ENCODE data around the gene CYFIP2. TPM values are rescaled to one million over a fixed set of nuclear protein-coding genes. Genes with fewer than 3 reads are reported as not detected.

Gene CYFIP2
- polyA plus RNA-seq, 1 donor from 2014 or later = 59.7 TPM

DNA sequence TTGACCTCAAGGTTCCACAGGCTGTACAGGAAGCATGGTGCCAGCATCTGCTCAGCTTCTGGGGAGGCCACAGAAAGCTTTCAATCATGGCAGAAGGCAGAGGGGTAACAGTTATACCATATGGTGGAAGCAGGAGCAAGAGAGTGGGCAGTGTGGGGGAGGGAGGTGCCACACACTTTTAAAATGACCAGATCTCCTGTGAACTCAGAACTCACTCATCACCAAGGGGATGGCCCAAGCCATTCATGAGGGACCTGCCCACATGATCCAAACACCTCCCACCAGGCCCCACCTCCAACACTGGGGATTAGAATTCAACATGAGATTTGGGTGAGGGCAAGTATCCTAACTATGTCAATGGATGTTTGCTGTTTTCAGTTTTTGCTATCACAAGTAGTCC is 16.2 kb downstream of the CYFIP2 start:
- Histone ChIP-seq H3K79me2 (replicated peaks; ENCODE audit: insufficient read depth, low read length) (peaks cover 52% of the 10 kb centered on the region), H3K9me3 (ENCODE audit: low read length) (no peaks in the 10 kb centered on the region)
- TF ChIP-seq MXI1 (conservative IDR thresholded peaks at IDR 0.05; ENCODE audit: poor library complexity, severe bottlenecking) = no peak
- TF ChIP-seq RAD21 (conservative IDR thresholded peaks at IDR 0.05) = no peak
- TF ChIP-seq POLR2AphosphoS5 (IDR thresholded peaks at IDR 0.05) = no peak
- TF ChIP-seq EZH2 (IDR thresholded peaks at IDR 0.05; ENCODE audit: borderline replicate concordance, insufficient read depth, low read length, poor library complexity, severe bottlenecking) = no peak
- TF ChIP-seq SMC3 (conservative IDR thresholded peaks at IDR 0.05; ENCODE audit: poor library complexity) = no peak
- no peak for TF ChIP-seq REST (IDR thresholded peaks at IDR 0.05; ENCODE audit: borderline replicate concordance)
- TF ChIP-seq TAF1 (IDR thresholded peaks at IDR 0.05; ENCODE audit: low read depth) = no peak
- TF ChIP-seq EP300 (conservative IDR thresholded peaks at IDR 0.05; ENCODE audit: poor library complexity, severe bottlenecking) = no peak

DNA sequence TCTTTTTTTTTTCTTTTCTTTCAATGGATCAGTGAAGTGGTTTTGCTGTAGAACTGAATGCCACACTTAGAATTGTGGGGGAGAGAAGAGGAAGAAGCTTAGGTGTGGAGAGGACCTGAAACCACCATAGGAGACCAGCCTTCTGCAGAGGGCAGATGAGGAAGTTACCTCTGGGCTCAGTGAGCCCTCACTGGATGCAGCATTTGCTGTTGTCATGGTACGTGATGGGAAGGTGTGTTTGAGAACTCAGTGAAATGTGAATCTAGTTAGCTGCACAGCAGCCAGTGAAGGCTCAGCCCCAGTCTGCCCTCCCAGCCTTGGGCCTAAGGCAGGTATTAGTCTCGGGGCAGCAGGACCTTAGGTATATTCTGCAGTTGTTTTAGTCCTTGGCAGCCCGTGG is 17.5 kb downstream of the CYFIP2 start:
- no peaks in the 10 kb centered on the region for H3K27me3 ChIP-seq (ENCODE audit: insufficient read depth, low read depth, low read length)
- peaks cover 6% of the 10 kb centered on the region for H3K36me3 ChIP-seq (ENCODE audit: insufficient read depth, low read length)
- no peak overlapping the region for H3K9ac ChIP-seq (ENCODE audit: low read length)
- H3K79me2 ChIP-seq (replicated peaks; ENCODE audit: insufficient read depth, low read length) = peaks cover 43% of the 10 kb centered on the region
- no peak overlapping the region for H3K4me2 ChIP-seq (ENCODE audit: low read length)
- no peaks in the 10 kb centered on the region for H3K9me3 ChIP-seq (ENCODE audit: low read length)
- no peak overlapping the region for H3K27ac ChIP-seq (ENCODE audit: low read length)
- no peaks in the 10 kb centered on the region for H3F3A ChIP-seq (ENCODE audit: insufficient read depth, low read length, poor library complexity, severe bottlenecking)
- H3K4me3 ChIP-seq (ENCODE audit: low read length) = no peak overlapping the region
- no peaks in the 10 kb centered on the region for H3K9me2 ChIP-seq (ENCODE audit: insufficient read depth, low read length)
- TF ChIP-seq, protein P1, sequence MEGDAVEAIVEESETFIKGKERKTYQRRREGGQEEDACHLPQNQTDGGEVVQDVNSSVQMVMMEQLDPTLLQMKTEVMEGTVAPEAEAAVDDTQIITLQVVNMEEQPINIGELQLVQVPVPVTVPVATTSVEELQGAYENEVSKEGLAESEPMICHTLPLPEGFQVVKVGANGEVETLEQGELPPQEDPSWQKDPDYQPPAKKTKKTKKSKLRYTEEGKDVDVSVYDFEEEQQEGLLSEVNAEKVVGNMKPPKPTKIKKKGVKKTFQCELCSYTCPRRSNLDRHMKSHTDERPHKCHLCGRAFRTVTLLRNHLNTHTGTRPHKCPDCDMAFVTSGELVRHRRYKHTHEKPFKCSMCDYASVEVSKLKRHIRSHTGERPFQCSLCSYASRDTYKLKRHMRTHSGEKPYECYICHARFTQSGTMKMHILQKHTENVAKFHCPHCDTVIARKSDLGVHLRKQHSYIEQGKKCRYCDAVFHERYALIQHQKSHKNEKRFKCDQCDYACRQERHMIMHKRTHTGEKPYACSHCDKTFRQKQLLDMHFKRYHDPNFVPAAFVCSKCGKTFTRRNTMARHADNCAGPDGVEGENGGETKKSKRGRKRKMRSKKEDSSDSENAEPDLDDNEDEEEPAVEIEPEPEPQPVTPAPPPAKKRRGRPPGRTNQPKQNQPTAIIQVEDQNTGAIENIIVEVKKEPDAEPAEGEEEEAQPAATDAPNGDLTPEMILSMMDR (IDR thresholded peaks at IDR 0.05; ENCODE audit: poor library complexity, severe bottlenecking) = no peak
- no peak for TF ChIP-seq SMC3 (conservative IDR thresholded peaks at IDR 0.05; ENCODE audit: poor library complexity)
- TF ChIP-seq RAD21 (conservative IDR thresholded peaks at IDR 0.05) = no peak
- TF ChIP-seq EP300 (conservative IDR thresholded peaks at IDR 0.05; ENCODE audit: poor library complexity, severe bottlenecking) = no peak
- no peak for TF ChIP-seq POLR2AphosphoS5 (IDR thresholded peaks at IDR 0.05)
- no peak for TF ChIP-seq REST (IDR thresholded peaks at IDR 0.05; ENCODE audit: borderline replicate concordance)
- TF ChIP-seq MXI1 (conservative IDR thresholded peaks at IDR 0.05; ENCODE audit: poor library complexity, severe bottlenecking) = no peak
- TF ChIP-seq EZH2 (IDR thresholded peaks at IDR 0.05; ENCODE audit: borderline replicate concordance, insufficient read depth, low read length, poor library complexity, severe bottlenecking) = no peak
- TF ChIP-seq TAF1 (IDR thresholded peaks at IDR 0.05; ENCODE audit: low read depth) = no peak
- H2AFZ ChIP-seq (ENCODE audit: low read depth, low read length) = no peak overlapping the region
- no peaks in the 10 kb centered on the region for H4K20me1 ChIP-seq (ENCODE audit: insufficient read depth)

More for the DNA sequence above, 16.2 kb downstream of the CYFIP2 start:
- no peak overlapping the region for H3K4me2 ChIP-seq (ENCODE audit: low read length)
- H3K9me2 ChIP-seq (ENCODE audit: insufficient read depth, low read length) = no peaks in the 10 kb centered on the region
- H2AFZ ChIP-seq (ENCODE audit: low read depth, low read length) = no peak overlapping the region
- no peaks in the 10 kb centered on the region for H3F3A ChIP-seq (ENCODE audit: insufficient read depth, low read length, poor library complexity, severe bottlenecking)
- H3K27me3 ChIP-seq (ENCODE audit: insufficient read depth, low read depth, low read length) = no peaks in the 10 kb centered on the region
- H3K9ac ChIP-seq (ENCODE audit: low read length) = no peak overlapping the region
- H3K36me3 ChIP-seq (ENCODE audit: insufficient read depth, low read length) = peaks cover 2% of the 10 kb centered on the region
- H3K4me3 ChIP-seq (ENCODE audit: low read length) = no peak overlapping the region
- no peaks in the 10 kb centered on the region for H4K20me1 ChIP-seq (ENCODE audit: insufficient read depth)
- H3K27ac ChIP-seq (ENCODE audit: low read length) = no peak overlapping the region
